T follicular helper cell (primary cell): ENCODE measurements around the gene DHRS12.

Experiments
- DNase-seq: peaks from one replicate; pipeline ENCODE4 v3.0.0-alpha.2; 2020; ENCODE audit warnings: low read depth
- total RNA-seq, 2 experiments: gene quantifications; one replicate each; lab custom pipeline; 2026; lab: John Stamatoyannopoulos, UW

Gene DHRS12, protein sequence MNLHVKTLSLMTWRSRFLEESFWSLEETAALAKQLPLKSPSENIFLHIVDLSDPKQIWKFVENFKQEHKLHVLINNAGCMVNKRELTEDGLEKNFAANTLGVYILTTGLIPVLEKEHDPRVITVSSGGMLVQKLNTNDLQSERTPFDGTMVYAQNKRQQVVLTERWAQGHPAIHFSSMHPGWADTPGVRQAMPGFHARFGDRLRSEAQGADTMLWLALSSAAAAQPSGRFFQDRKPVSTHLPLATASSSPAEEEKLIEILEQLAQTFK
- 2.1 to 6.7 reads per million in 2 experiments for total RNA-seq

DNA sequence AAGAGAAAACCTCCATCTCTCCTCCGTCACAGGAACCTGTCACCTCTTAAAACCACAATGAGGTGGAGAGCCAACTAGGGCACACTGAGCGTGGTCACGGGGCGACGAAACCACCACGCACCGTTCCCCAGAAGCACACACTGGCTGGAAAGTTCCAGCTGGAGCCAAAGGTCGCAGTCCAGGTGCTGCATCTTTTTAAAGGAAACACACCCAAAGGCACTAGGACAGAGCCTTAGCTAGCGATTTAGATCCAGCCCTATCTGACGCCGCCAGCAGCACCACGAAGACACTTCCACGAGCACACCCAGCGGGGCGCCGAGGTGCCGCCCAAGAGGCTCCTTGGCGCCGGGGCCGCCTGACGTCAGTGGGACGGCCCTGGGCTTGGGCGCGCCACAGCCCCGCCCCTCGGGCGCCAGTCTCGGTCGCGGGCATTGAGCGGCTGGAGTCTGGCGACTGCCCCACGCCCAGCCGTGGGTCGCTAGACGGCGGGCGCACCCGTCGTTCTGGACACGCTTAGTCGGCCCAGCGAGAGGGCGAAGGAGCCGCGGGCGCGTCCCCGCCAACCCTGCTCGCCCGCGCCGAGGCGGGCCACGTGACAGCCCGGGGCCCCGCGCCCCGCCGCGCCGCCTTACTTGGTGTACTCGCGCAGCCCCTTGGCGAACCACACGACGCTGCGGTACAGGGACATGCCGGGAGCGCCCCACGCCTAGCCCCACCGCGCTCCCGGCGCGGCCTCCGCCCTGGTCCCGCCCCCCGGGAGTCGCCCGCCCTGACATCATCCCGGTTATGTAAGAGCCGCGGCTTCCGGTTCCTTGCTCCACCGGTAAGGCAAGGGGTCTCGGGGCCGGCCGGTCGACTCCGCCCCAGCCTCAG lies at the start of gene DHRS12:
TSS of gene DHRS12 (minus strand) at position 742 of the 873 bp plus-strand sequence. CDS start 4,504 bp downstream, outside the sequence.
- DNase-seq: peak; percentile 82

GRCh38 chr13:51849145-51850101 lies 45.5 kb upstream of the DHRS12 start:
- DNase-seq: no peak

DNA sequence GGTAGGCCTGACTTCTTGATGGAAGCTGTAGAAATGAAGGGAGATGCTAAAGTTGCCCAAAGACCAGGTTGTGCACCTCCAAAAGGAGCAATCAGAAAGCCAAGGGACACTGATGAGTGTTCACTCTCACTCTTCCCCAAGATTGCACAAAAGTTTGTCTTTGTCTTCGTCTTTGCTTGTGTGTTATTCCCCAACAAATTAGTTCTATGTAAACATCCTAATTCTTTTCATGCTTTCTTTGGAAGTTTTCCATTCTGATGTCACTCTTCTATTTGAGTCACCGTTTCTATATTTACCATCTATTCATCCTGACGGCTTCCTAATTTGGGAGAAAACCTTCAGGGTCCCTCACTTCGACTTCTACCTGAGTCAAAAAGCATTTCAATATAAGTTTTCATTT lies 44.7 kb upstream of the DHRS12 start:
- no peak for DNase-seq

DNA sequence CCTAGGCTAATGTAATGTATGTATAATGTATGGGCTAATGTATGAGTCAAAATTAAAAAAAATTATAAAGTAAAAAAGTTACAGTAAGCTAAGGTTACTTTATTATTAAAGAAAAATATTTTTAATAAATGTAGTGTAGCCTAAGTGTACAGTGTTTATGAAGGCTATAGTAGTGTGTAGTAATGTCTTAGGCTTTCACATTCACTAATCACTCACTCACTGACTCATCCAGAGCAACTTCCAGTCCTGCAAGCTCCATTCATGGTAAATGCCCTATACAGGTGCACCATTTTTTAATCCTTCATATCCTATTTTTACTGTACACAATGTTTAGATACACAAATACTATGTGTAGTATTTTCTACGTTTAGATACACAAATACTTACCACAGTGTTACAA lies 42.8 kb upstream of the DHRS12 start:
- DNase-seq: no peak

- DNase-seq: no peak
Measured at GRCh38 chr13:51845574-51846318, 41.8 kb upstream of the DHRS12 start.

DNA sequence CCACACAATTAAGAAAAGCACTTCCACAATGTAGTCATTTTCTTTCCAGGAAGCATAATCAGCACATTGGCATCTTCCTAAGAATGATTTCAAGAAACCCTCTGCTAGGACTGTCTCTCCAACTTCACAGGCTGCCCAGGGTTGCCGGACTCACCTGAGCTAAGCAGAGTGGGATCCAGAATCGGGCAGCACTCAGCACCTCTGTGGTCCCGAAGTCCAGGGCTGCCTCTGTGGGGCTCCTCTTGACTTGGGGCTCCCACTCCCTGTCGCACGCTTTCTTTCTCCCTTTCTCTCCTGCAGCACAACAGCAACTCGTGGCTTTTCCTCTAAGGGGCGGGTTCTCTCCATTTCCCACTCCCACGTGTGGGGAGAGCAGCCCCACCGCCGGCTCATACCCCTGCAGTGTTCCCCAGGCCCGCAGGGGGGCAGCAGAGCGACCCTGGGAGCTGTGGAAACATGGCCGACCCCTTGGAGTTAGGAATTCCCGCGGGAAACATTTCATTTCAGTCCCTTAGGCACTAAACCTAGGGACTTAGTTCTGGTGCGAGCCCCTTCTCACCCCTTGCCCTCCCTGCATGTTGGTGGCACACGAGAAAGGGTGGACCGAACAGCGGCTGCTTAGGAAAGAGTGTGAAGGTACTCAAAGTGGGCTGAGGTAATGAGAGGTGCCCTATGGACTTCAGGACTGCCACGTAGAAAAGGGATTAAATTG lies 41.1 kb upstream of the DHRS12 start, which contains the start of gene TMEM272:
TSS of gene TMEM272 (minus strand) at position 316 of the 712 bp plus-strand sequence. CDS start 6,647 bp downstream, outside the sequence.
- DNase-seq: peak; percentile 20

DNA sequence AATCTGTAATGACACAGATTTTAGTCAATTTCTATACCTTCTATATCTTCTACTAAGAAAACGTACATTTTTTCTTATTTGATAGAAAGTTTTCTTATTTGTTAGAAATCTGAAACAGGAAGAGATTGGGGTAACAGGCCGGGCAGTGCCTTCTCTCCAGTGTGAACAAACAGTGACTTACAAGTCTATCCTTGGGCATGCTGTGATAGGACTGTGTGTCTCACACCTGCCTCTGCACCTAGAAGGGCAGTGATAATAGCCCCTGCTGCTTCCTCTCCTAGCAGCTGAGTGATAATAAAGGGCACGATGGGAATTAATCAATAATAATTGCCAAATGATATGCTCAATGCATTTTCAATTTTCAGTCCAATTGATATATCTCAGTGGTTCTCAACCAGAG lies 39.6 kb upstream of the DHRS12 start:
- no peak for DNase-seq

GRCh38 chr13:51841732-51842131 lies 37.8 kb upstream of the DHRS12 start:
- DNase-seq: no peak

GRCh38 chr13:51840917-51841316 lies 37.0 kb upstream of the DHRS12 start:
- no peak for DNase-seq

DNA sequence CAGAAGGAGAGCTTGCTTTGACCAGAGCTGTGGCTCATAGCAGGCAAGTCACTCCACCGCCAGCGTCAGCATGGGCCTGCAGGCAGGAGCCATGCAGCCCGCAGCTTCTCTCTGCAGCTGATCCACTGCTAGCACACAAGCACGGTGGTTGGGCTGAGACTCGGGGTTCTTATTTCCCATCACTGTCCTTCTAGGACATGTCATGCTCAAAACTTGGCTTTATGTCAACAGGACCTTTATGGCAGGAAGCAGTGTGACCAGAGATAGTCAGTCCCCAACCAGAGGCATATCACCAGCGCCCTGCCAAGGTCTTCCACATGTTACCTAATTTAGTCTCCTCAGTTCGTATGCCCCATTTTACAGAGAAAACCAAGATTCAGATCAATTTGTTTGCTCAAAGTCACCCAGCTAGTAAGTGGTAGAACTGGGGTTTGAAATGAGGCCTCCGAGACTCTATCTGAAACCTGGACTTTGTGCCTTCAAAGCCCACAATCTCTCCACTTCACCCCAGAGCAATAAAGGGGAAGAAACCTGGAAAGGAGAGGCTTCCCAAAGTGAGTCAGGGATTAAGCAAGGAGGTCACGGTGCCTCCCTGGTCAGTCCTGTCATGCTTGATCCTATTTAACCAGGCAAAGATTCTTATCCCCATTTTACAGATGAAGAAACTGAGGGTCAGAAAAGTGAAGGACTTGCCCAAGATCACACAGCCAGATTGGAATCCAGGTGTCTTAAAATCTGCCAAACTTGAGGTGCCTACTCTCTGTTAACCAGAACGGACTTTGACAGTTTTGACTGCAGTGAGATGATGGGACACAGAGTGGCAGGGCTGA lies 36.0 kb upstream of the DHRS12 start:
- no peak for DNase-seq

GRCh38 chr13:51838240-51838846 lies 34.4 kb upstream of the DHRS12 start:
- DNase-seq: no peak

- DNase-seq: no peak
Measured at GRCh38 chr13:51837016-51837415, 33.1 kb upstream of the DHRS12 start.

DNA sequence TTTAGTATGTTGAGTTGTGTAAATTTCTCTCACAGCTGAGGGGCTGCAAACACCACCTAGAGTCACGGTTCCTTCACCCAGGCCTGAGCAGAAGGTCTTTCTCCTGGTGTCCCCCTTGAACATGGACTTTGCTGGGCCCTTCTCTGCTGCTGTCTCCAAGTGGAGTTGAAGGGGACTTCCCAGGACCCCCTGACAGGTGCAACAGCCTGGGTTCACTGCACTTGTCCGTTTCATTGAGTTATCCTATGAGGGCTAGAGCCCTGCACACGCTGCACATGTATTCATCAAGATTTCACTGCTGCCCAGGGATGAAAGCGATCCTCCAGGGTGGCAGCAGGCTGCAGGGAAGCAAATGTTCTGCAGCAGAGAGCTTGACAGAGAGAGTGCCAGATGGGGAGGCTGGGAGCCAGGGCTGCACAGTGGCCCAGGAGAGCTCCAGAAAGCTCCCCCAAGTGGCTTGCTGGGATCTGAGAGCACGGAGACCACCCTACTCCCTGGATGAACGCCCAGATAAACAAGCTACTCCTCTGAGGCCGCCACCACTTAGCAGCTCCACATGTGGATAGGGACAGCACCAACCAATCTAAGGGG lies 30.7 kb upstream of the DHRS12 start:
- DNase-seq: no peak

DNA sequence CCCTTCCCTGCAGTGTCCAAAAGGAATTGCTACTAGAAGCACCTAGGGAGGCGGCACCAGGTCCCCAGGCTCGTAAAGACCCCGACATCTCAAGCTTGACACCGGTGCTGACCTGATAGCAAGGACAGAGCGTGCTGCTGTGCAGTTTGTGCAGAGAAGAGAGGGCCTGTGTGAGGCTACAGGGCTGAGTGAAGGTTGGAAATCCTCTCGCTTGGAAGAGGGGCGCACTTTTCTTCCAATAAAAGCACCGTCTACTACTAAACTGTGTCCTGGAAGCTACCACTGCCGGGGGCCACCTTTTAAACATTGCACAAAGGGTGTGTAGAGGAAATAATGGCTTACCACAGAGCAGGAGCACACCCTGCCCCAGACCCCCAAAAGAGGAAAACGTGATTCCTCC lies 30.0 kb upstream of the DHRS12 start:
- DNase-seq: no peak

DNA sequence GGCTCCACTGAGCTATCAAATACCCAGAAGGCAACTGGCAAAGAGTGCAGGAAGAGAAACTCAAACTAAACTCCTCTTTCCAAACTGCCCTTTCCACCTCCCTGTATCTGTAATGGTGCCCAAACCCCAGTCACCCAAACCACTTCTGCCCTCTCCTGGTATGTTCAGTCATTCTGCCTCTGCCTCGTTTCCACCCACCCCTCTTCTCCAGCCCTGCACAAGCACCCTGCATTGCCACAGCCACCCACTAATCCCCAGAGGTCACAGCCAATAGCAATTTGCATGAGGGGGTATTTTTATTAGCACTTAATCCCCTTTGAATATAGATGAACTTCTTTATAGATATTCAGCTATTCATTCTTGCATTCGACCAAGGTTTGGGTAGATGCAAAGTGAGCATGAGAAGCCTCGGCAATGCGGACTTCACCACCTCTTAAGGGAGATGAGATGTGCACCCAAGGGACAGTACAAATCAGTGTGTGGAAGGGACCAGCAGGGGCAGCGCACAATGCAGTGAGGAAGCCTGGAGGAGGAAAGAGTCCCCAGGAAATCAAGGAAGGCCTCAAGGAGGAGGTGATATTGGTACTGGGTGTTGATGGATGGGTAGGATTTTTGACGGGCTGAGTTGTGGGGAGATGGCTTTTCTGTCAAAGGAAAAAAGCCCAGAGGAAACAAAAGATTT lies 28.6 kb upstream of the DHRS12 start:
- DNase-seq: peak; percentile 48

- no peak for DNase-seq
Measured at GRCh38 chr13:51831519-51831918, 27.6 kb upstream of the DHRS12 start.

- DNase-seq: no peak
Measured at GRCh38 chr13:51829568-51829899, 25.6 kb upstream of the DHRS12 start.
